Stomach (tissue), 4 donors: ENCODE results near the gene PARP8.

Source experiments
- EP300 ChIP-seq: sonication (generic); formaldehyde crosslinking; IDR thresholded peaks from one replicate; pipeline ENCODE4 v1.6.1; 2017; ENCODE audit warnings: antibody characterized with exemption
- POLR2A ChIP-seq, 4 donors: fragments of 450-650 bp; IDR thresholded peaks; one replicate each; pipeline ENCODE4 v1.6.1; 2016; ENCODE audit warnings: antibody characterized with exemption in 4 of 4, control low read depth in 2 of 4, mild to moderate bottlenecking in 1 of 4, moderate library complexity in 1 of 4
- POLR2AphosphoS5 ChIP-seq, 3 donors: sonication (generic); formaldehyde crosslinking; IDR thresholded peaks; one replicate each; pipeline ENCODE4 v1.6.1; 2016; ENCODE audit warnings: antibody characterized with exemption in 3 of 3
- TF ChIP-seq, protein P1 (sequence below), 7 experiments: fragments of 450-650 bp in 4 of 7; fragments of 200-600 bp in 3 of 7; sonication (generic) in 3 of 7; IDR thresholded peaks; one replicate each; pipeline ENCODE4 v1.5.1; 2016 to 2019; ENCODE audit warnings: antibody characterized with exemption in 7 of 7, control low read depth in 2 of 7, mild to moderate bottlenecking in 1 of 7

DNA sequence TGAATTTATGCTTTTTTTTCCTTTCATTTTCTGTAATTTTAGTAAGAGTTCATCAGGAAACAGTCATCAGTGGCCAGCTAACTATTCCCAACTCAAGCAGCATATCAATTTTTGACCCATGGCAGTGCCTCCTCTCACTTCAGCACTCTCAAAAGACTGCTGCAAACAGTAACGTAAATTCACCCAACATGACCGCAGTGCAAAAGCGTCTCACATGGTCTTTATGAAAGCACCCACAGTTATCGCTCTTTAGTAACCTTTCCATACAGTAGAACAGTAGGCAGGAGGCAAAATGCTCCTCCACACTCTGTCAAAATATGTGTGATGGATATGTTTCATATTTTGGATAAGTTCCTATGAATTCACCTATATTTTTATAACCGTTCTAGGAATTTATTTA, 48.6 kb downstream of the PARP8 start:
- no peak for TF ChIP-seq EP300
- TF ChIP-seq POLR2A (IDR thresholded peaks at IDR 0.05), result no peak
- TF ChIP-seq, protein P1, sequence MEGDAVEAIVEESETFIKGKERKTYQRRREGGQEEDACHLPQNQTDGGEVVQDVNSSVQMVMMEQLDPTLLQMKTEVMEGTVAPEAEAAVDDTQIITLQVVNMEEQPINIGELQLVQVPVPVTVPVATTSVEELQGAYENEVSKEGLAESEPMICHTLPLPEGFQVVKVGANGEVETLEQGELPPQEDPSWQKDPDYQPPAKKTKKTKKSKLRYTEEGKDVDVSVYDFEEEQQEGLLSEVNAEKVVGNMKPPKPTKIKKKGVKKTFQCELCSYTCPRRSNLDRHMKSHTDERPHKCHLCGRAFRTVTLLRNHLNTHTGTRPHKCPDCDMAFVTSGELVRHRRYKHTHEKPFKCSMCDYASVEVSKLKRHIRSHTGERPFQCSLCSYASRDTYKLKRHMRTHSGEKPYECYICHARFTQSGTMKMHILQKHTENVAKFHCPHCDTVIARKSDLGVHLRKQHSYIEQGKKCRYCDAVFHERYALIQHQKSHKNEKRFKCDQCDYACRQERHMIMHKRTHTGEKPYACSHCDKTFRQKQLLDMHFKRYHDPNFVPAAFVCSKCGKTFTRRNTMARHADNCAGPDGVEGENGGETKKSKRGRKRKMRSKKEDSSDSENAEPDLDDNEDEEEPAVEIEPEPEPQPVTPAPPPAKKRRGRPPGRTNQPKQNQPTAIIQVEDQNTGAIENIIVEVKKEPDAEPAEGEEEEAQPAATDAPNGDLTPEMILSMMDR (IDR thresholded peaks at IDR 0.05), result no peak
- TF ChIP-seq POLR2AphosphoS5 (IDR thresholded peaks at IDR 0.05), result no peak
